Posterior cingulate gyrus (tissue), 11 donors: ENCODE results near the gene ERBB2.

Experiments
- DNase-seq, 10 donors: peaks; one replicate each; pipeline versions ENCODE4 v3.0.0 to v3.0.0-alpha.2; 2020 to 2021; ENCODE audit warnings: mixed read lengths in 3 of 10
- intact Hi-C: fragments of 100-400 bp; cut with DNase I; formaldehyde crosslinking; loops from one replicate; pipeline ENCODE4 v1.15.1; 2023

Gene ERBB2

GRCh38 chr17:39772987-39773934 lies 73.4 kb downstream of the ERBB2 start:
- no peak for DNase-seq
- intact Hi-C loops: no loop called here

- intact Hi-C loops: no loop called here
Measured at GRCh38 chr17:39774047-39774446, 74.2 kb downstream of the ERBB2 start.

GRCh38 chr17:39775031-39775430 lies 75.2 kb downstream of the ERBB2 start:
- intact Hi-C loops: no loop called here
- DNase-seq: no peak

More at GRCh38 chr17:39774047-39774446, 74.2 kb downstream of the ERBB2 start:
- DNase-seq: no peak

- DNase-seq: no peak
Measured at GRCh38 chr17:39776252-39776651, 76.4 kb downstream of the ERBB2 start.

GRCh38 chr17:39777534-39778365 lies 77.9 kb downstream of the ERBB2 start:
- intact Hi-C loops: no loop called here
- DNase-seq: no peak

More at GRCh38 chr17:39776252-39776651, 76.4 kb downstream of the ERBB2 start:
- intact Hi-C loops: no loop called here
